KOPT-K1 (cell line): ENCODE measurements around the gene SFXN5.

Source experiments
- H3K27ac ChIP-seq: fragments of 200-600 bp; sonication (generic); 2 replicates; pipeline ENCODE4 v1.5.1; 2016; ENCODE audit warnings: antibody characterized with exemption, mild to moderate bottlenecking, low read depth, low read length; ENCODE audit not compliant: poor library complexity, severe bottlenecking
- H3K36me3 ChIP-seq: fragments of 200-600 bp; sonication (generic); 2 replicates; pipeline ENCODE4 v1.5.1; 2017; ENCODE audit warnings: antibody characterized with exemption, mild to moderate bottlenecking, low read length, moderate library complexity; ENCODE audit not compliant: insufficient read depth
- H3K9me3 ChIP-seq: fragments of 200-600 bp; sonication (generic); 2 replicates; pipeline ENCODE4 v1.5.1; 2017; ENCODE audit warnings: antibody characterized with exemption, low read length, mild to moderate bottlenecking; ENCODE audit not compliant: insufficient read depth, poor library complexity, severe bottlenecking

The SFXN5 gene

DNA sequence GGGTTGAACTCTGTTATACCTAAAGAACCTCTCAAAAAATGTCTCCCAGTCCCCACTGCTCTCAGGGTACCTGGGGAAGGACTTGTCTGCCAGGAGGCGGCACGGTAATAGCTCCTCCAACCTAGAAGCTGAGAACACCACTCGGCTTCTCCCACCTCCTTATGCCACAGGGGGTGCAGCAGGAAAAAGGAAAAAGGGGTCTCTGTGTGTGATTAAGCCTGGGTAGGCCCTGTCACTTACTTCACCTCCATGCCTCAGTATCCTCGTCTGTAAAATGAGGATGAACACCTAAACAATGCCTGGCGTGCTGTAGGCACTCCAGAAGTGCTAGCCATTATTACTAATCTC lies 77.6 kb downstream of the SFXN5 start:
- Histone ChIP-seq H3K36me3 (no peaks in the 10 kb centered on the region), H3K27ac (no peak overlapping the region), H3K9me3 (no peaks in the 10 kb centered on the region)

GRCh38 chr2:72993147-72993932 lies 78.2 kb downstream of the SFXN5 start:
- Histone ChIP-seq H3K27ac (no peak overlapping the region), H3K36me3 (no peaks in the 10 kb centered on the region), H3K9me3 (no peaks in the 10 kb centered on the region)

GRCh38 chr2:72992734-72993102 lies 78.8 kb downstream of the SFXN5 start:
- no peaks in the 10 kb centered on the region for H3K36me3 ChIP-seq
- H3K27ac ChIP-seq = no peak overlapping the region
- no peaks in the 10 kb centered on the region for H3K9me3 ChIP-seq

- no peaks in the 10 kb centered on the region for H3K36me3 ChIP-seq
- H3K9me3 ChIP-seq = no peaks in the 10 kb centered on the region
- H3K27ac ChIP-seq = no peak overlapping the region
Observed at GRCh38 chr2:72991980-72992733, 79.4 kb downstream of the SFXN5 start.

DNA sequence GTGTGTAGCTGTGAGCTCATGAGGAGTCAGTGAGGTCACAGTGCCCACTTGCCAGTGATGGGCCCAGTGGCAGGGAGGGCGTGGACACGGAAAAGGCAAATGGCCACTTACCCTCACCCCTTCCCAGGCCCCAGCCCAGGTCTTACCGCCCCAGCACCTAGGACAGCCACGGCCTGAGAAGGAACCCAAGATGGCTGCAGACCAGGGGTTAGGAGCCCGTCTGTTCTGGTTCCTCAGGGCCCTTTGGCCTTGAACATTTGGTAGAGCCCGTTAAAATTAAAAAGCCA lies 80.1 kb downstream of the SFXN5 start:
- no peaks in the 10 kb centered on the region for H3K36me3 ChIP-seq
- no peaks in the 10 kb centered on the region for H3K9me3 ChIP-seq
- no peak overlapping the region for H3K27ac ChIP-seq

GRCh38 chr2:72990695-72991438 lies 80.6 kb downstream of the SFXN5 start:
- Histone ChIP-seq H3K36me3 (no peaks in the 10 kb centered on the region), H3K27ac (no peak overlapping the region), H3K9me3 (no peaks in the 10 kb centered on the region)

DNA sequence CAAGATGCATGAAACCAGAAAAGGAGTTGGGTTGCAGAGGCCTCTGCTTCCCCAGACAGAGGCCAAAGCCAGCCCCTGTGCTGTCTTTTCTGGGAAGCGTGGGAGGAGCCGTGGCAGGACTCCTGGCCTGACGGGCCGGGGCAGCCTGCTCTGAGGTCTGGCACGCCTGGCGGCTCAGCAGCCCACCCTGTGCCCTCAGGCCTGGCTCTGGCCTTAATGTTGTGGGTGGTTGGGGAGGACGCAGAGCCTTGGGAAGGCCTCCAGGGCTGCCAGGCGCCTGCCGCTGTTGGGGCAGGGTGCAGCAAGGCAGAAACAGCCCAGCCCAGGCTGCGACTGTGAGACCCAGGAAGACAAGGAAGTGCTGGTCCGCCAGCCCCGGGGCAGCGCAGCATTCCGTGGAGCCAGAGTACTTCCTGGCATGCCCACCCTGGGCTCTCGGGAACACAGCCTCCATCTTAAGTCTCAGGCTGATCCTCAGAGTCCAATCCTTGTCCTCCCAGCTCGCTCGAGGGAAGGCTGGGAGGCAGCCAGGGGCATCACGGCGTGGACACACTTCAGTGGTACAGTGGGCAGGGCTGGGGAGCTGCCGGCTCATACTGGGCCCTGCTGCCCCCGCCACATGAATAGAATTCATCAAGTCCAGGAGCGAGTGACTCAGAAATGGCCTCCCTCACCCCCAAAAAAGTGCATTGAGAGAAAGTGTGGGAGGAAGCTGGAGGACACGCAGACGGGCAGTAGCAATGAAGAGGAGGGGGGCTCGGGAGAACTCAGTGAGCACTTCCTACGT lies 81.5 kb downstream of the SFXN5 start:
- Histone ChIP-seq H3K9me3 (no peaks in the 10 kb centered on the region), H3K27ac (no peak overlapping the region), H3K36me3 (no peaks in the 10 kb centered on the region)

GRCh38 chr2:72988726-72989273 lies 82.7 kb downstream of the SFXN5 start:
- no peaks in the 10 kb centered on the region for H3K9me3 ChIP-seq
- H3K36me3 ChIP-seq = no peaks in the 10 kb centered on the region
- H3K27ac ChIP-seq = no peak overlapping the region

- H3K36me3 ChIP-seq = no peaks in the 10 kb centered on the region
- no peak overlapping the region for H3K27ac ChIP-seq
- no peaks in the 10 kb centered on the region for H3K9me3 ChIP-seq
Observed at GRCh38 chr2:72988041-72988440, 83.5 kb downstream of the SFXN5 start.

GRCh38 chr2:72985891-72986683 lies 85.4 kb downstream of the SFXN5 start:
- H3K36me3 ChIP-seq = no peaks in the 10 kb centered on the region
- H3K27ac ChIP-seq = no peak overlapping the region

DNA sequence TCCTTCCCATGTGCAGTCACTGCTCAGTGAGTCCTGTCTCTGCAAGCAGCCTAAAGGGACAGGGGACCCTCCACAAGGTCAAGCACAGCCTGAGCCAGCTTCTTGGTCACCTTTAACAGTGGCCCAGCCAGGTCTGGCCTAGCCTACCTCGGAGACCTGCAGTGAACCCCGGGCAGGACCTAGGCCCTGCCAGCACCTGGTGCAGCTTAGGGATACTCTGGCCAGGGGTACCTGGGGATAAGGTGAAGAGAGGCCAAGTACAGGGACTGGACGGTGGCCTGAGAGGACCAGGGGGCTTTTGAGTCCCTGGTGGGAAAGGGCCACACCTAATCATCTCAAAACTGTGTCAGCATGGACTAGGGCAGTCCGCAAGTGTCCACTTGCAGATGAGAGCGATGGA lies 86.4 kb downstream of the SFXN5 start:
- Histone ChIP-seq H3K9me3 (no peaks in the 10 kb centered on the region), H3K36me3 (no peaks in the 10 kb centered on the region), H3K27ac (no peak overlapping the region)

More at GRCh38 chr2:72985891-72986683, 85.4 kb downstream of the SFXN5 start:
- no peaks in the 10 kb centered on the region for H3K9me3 ChIP-seq

DNA sequence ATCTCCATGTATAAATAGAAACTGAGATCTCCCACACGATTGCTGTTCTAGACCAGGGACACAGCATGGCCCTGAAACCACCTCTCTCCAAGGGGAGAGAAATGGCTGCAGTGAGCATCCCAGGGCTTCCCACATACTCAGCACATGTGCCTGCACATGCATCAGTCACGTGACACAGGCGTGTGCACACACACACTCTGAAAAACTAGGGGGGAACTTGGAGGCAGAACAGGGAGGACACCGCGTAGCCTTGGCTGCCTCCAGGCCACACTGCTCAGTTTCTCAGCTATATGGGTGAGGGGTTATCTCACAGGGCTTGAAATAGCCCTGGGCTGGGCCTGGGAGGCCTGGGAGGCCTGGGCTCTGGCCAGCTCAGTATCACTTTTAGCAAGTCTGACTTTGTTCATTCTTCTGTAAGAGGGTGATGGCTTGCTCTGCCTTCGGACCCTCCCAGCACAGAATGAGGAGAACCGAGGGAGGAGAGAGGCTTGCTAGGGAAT lies 87.3 kb downstream of the SFXN5 start:
- no peaks in the 10 kb centered on the region for H3K36me3 ChIP-seq
- H3K9me3 ChIP-seq = no peaks in the 10 kb centered on the region
- H3K27ac ChIP-seq = no peak overlapping the region

- Histone ChIP-seq H3K27ac (no peak overlapping the region), H3K36me3 (no peaks in the 10 kb centered on the region), H3K9me3 (no peaks in the 10 kb centered on the region)
Observed at GRCh38 chr2:72983500-72984161, 87.9 kb downstream of the SFXN5 start.
